ENCODE data around the gene SLC22A6. TPM values are rescaled to one million over a fixed set of nuclear protein-coding genes. Genes with fewer than 3 reads are reported as not detected.
"Not testable (repeated sequence)": the region's sequence is repeated elsewhere in the genome, so short reads cannot be mapped to it uniquely, and the experiment has no call there.

The SLC22A6 gene
- total and polyA plus RNA-seq, 2 of the 13 experiments (the other 11 are each of a cell fraction or from before 2014, with no cell fraction given), result not detected

DNA sequence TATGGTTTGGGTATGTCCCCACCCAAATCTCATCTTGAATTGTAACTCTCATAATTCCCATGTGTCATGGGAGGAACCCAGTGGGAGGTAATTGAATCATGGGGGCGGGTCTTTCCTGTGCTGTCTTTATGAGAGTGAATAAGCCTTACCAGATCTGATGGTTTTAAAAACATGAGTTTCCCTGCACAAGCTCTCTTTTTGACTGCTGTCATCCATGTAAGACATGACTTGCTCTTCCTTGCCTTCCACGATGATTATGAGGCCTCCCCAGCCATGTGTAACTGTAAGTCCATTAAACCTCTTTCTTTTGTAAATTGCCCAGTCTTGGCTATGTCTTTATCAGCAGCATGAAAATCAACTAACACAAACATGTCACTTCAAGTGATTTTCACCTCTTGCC, 47.2 kb downstream of the SLC22A6 start:
- DNase-seq (ENCODE audit: low spot score); H3K4me1 ChIP-seq (ENCODE audit: insufficient read depth, low read length); H2AFZ ChIP-seq (ENCODE audit: low read length); POLR2A ChIA-PET; H3K27me3 ChIP-seq (ENCODE audit: control insufficient read depth in 1 of 2, insufficient read depth in 2 of 2, low read length in 2 of 2); H3K36me3 ChIP-seq (replicated peaks in 1 of 2; ENCODE audit: control insufficient read depth in 1 of 2, insufficient read depth in 2 of 2, low read length in 2 of 2); BruUV-seq (replicated peaks); H3K27ac ChIP-seq (ENCODE audit: extremely low read length, insufficient read depth, low read length); CTCF ChIA-PET (ENCODE audit: low intra/inter-chr PET ratio, low total read pairs); in situ Hi-C loops (cut with HindIII; ENCODE audit: extremely low pct_ligation_motif_present, low pct_unique_long_range_greater_than_20kb); H4K20me1 ChIP-seq (ENCODE audit: insufficient read depth, low read length); H3K4me3 ChIP-seq (replicated peaks in 1 of 3; ENCODE audit: insufficient read depth in 1 of 3, low read depth in 2 of 3, low read length in 3 of 3); H3K9me3 ChIP-seq (ENCODE audit: low read length); FAIRE-seq; H3K9ac ChIP-seq (ENCODE audit: insufficient read depth, low read depth, low read length); H3K79me2 ChIP-seq (ENCODE audit: insufficient read depth, low read length); ATAC-seq; intact Hi-C loops (cut with micrococcal nuclease; ENCODE audit: unreplicated experiment); H3K4me2 ChIP-seq (ENCODE audit: low read depth, low read length): not testable (repeated sequence)
- 14% methylated on average over 2 of the region's 2 CpGs for WGBS (ENCODE audit: low lambda C conversion rate)

DNA sequence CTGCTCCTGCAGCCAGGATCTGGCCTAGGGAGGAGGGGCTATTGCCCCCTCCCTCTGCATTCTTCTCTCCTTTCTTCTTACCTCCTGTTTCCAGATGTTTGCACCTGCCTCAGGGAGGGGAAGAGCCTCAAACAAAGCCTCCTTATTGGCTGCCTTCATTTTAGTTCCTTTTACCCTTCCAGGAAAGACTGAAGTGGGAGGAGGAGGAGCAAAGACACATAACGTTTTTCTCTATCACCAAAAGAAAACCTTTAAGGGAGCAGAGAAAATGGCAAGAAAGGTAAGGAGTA, 50.3 kb downstream of the SLC22A6 start:
- intact Hi-C loops (cut with micrococcal nuclease; ENCODE audit: unreplicated experiment), result no loop called here
- Histone ChIP-seq H3K9ac (ENCODE audit: insufficient read depth, low read depth, low read length) (no peak overlapping the region), H3K4me1 (ENCODE audit: insufficient read depth, low read length) (0 out of 2 replicates have a peak, but pooled peaks cover 5% of the 10 kb centered on the region), H4K20me1 (ENCODE audit: insufficient read depth, low read length) (no peaks in the 10 kb centered on the region), H3K27me3 (ENCODE audit: control insufficient read depth in 1 of 2, insufficient read depth in 2 of 2, low read length in 2 of 2) (peaks cover 5 to 10% of the 10 kb centered on the region in 2 experiments; a peak in 3 of 5 replicates), H3K9me3 (ENCODE audit: low read length) (no peaks in the 10 kb centered on the region), H3K79me2 (ENCODE audit: insufficient read depth, low read length) (no peaks in the 10 kb centered on the region), H3K36me3 (replicated peaks in 1 of 2; ENCODE audit: control insufficient read depth in 1 of 2, insufficient read depth in 2 of 2, low read length in 2 of 2) (no peaks in the 10 kb centered on the region), H2AFZ (ENCODE audit: low read length) (no peak overlapping the region), H3K4me2 (ENCODE audit: low read depth, low read length) (no peak overlapping the region), H3K27ac (ENCODE audit: extremely low read length, insufficient read depth, low read length) (no peak overlapping the region), H3K4me3 (replicated peaks in 1 of 3; ENCODE audit: insufficient read depth in 1 of 3, low read depth in 2 of 3, low read length in 3 of 3) (no peak overlapping the region)
- POLR2A ChIA-PET, result no interaction called here
- no peak for ATAC-seq
- no peak for DNase-seq (ENCODE audit: low spot score)
- 0% methylated on average over 1 of the region's 1 CpG for WGBS (ENCODE audit: low lambda C conversion rate)
- no peak for FAIRE-seq
- CTCF ChIA-PET (ENCODE audit: low intra/inter-chr PET ratio, low total read pairs), result no interaction called here
- in situ Hi-C loops (cut with HindIII; ENCODE audit: extremely low pct_ligation_motif_present, low pct_unique_long_range_greater_than_20kb), result no loop called here
- no TSS peak for BruUV-seq (replicated peaks)
- TF ChIP-seq, protein P1, sequence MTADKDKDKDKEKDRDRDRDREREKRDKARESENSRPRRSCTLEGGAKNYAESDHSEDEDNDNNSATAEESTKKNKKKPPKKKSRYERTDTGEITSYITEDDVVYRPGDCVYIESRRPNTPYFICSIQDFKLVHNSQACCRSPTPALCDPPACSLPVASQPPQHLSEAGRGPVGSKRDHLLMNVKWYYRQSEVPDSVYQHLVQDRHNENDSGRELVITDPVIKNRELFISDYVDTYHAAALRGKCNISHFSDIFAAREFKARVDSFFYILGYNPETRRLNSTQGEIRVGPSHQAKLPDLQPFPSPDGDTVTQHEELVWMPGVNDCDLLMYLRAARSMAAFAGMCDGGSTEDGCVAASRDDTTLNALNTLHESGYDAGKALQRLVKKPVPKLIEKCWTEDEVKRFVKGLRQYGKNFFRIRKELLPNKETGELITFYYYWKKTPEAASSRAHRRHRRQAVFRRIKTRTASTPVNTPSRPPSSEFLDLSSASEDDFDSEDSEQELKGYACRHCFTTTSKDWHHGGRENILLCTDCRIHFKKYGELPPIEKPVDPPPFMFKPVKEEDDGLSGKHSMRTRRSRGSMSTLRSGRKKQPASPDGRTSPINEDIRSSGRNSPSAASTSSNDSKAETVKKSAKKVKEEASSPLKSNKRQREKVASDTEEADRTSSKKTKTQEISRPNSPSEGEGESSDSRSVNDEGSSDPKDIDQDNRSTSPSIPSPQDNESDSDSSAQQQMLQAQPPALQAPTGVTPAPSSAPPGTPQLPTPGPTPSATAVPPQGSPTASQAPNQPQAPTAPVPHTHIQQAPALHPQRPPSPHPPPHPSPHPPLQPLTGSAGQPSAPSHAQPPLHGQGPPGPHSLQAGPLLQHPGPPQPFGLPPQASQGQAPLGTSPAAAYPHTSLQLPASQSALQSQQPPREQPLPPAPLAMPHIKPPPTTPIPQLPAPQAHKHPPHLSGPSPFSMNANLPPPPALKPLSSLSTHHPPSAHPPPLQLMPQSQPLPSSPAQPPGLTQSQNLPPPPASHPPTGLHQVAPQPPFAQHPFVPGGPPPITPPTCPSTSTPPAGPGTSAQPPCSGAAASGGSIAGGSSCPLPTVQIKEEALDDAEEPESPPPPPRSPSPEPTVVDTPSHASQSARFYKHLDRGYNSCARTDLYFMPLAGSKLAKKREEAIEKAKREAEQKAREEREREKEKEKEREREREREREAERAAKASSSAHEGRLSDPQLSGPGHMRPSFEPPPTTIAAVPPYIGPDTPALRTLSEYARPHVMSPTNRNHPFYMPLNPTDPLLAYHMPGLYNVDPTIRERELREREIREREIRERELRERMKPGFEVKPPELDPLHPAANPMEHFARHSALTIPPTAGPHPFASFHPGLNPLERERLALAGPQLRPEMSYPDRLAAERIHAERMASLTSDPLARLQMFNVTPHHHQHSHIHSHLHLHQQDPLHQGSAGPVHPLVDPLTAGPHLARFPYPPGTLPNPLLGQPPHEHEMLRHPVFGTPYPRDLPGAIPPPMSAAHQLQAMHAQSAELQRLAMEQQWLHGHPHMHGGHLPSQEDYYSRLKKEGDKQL (CRISPR knock-in tag; IDR thresholded peaks at IDR 0.05; ENCODE audit: low read depth), result no peak
- TF ChIP-seq ZMYM2 (CRISPR knock-in tag; IDR thresholded peaks at IDR 0.05), result no peak
- TF ChIP-seq CREBL2 (CRISPR knock-in tag; IDR thresholded peaks at IDR 0.05; ENCODE audit: borderline replicate concordance), result no peak
- no peak for TF ChIP-seq ZC3H13 (CRISPR knock-in tag; IDR thresholded peaks at IDR 0.05)
- TF ChIP-seq RNF219 (CRISPR knock-in tag; IDR thresholded peaks at IDR 0.05), result no peak
- TF ChIP-seq HMGXB4 (CRISPR knock-in tag; IDR thresholded peaks at IDR 0.05; ENCODE audit: borderline replicate concordance in 1 of 2, low read depth in 1 of 2), result no peak
- no peak for TF ChIP-seq HOXA5 (CRISPR knock-in tag; IDR thresholded peaks at IDR 0.05)
- no peak for TF ChIP-seq ATRX (CRISPR knock-in tag; IDR thresholded peaks at IDR 0.05; ENCODE audit: borderline replicate concordance)
- no peak for TF ChIP-seq NFATC3 (CRISPR knock-in tag; IDR thresholded peaks at IDR 0.05)

All from HepG2 (cell line).